MM.1S (cell line): Measurements from ENCODE around the gene NEURL3.

ENCODE experiments used
- EZH2 ChIP-seq: fragments of 300-600 bp; sonication (generic); optimal IDR thresholded peaks from 2 replicates; pipeline ENCODE3; 2017; ENCODE audit warnings: low read depth, mild to moderate bottlenecking, antibody characterized with exemption, low read length, mixed read lengths
- EZH2phosphoT487 ChIP-seq: fragments of 300-600 bp; sonication (generic); IDR thresholded peaks from 2 replicates; pipeline ENCODE4 v1.6.1; 2018; ENCODE audit warnings: antibody characterized with exemption, low read length
- TF ChIP-seq, protein P1 (sequence below): fragments of 300-600 bp; sonication (generic); IDR thresholded peaks from 2 replicates; pipeline ENCODE4 v1.5.1; 2016; ENCODE audit warnings: antibody characterized with exemption, low read length, mixed read lengths

DNA sequence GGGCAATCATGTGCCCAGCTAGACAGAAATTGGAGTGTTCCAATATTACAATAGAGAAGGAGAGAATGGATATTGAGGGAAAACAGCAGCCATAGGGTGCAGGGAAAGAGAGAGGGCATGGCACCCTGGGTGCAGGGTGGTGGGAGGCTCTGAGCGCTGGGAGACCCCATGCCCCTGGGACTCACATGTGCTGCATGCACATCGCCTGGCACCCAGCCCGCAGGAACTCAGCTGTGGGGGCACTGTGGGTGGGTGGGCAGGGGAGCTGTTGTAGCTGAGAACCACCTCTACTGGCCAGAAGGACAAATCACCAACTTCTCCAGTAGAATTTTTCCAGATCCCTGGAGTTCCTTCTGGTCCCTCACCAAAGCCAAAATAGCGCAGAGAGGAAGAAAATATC lies 7.2 kb upstream of the NEURL3 start:
- TF ChIP-seq EZH2 (no peak), EZH2phosphoT487 (no peak)
- TF ChIP-seq, protein P1, sequence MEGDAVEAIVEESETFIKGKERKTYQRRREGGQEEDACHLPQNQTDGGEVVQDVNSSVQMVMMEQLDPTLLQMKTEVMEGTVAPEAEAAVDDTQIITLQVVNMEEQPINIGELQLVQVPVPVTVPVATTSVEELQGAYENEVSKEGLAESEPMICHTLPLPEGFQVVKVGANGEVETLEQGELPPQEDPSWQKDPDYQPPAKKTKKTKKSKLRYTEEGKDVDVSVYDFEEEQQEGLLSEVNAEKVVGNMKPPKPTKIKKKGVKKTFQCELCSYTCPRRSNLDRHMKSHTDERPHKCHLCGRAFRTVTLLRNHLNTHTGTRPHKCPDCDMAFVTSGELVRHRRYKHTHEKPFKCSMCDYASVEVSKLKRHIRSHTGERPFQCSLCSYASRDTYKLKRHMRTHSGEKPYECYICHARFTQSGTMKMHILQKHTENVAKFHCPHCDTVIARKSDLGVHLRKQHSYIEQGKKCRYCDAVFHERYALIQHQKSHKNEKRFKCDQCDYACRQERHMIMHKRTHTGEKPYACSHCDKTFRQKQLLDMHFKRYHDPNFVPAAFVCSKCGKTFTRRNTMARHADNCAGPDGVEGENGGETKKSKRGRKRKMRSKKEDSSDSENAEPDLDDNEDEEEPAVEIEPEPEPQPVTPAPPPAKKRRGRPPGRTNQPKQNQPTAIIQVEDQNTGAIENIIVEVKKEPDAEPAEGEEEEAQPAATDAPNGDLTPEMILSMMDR, result no peak
